Measurements from ENCODE around the gene ZBTB38. TPM values are rescaled to one million over a fixed set of nuclear protein-coding genes. Genes with fewer than 3 reads are reported as not detected.

The ZBTB38 gene
- total and polyA plus RNA-seq, 7 experiments from 2014 or later = 25.0 to 70.5 (median 56.3) TPM

DNA sequence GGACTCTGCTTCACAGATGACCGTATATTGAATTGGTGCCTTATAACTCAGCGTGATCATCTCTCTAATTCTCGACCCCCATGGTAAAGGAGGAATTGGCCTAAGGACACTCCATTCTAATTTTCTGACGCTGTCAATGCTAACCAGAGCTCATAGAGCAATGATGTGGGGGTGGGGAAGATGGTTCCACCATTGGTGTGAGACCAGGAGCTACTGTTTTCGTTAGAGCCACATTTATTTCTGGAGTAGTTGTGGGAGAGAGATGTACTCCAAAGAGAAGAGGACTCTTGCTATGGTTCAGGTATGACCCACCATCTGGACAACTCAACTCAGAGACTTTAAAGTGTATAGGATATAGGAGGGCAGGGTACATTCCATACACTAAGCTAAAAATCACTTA, 16.3 kb downstream of the ZBTB38 start:
- no peak overlapping the region for H3K27ac Mint-ChIP-seq
- intact Hi-C loops (cut with micrococcal nuclease) = no loop called here

DNA sequence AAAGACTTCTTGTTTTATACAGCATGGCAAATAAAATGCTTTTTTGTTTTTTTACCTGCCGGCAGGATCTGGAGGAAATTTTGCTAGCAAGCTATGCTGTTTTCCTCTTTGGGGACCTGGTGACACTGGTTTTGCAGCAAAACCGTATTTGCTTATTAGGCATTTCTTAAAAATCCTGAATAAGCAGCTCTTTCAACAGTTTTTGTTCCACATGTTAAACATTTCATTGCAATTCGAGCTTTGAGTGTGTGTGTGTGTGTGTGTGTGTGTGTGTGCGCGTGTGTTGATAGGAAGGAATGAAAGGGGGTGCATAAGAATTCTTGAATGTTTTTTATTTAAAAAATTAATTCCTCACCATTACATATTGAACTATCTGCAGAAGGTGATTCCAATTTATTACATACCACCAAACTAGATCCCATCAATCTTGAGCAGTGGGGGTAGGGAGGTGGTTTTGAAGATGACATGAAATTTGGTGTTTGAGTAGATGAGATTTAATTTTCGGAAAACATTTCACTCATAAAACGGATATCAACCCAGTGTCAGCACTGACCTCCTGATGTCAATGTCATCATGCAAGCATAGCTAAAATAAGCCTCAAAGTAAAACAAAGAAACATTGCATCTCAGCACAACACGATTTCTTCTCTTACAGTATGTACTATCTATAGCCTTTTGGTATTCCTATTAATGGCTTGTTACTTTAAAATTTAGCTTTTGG, 17.3 kb downstream of the ZBTB38 start:
- Mint-ChIP-seq H3K9me3 (peaks cover 0 to 2% (median 0%) of the 10 kb centered on the region in 11 donors), H3K27ac (no peak overlapping the region), H3K4me1 (peaks cover 0 to 14% (median 3%) of the 10 kb centered on the region in 7 donors), H3K36me3 (peaks cover 0 to 3% (median 0%) of the 10 kb centered on the region in 5 donors), H3K27me3 (peaks cover 0 to 40% (median 0%) of the 10 kb centered on the region in 5 donors), H3K4me3 (peak overlapping the region in 2 of 10 donors; percentile 9 to 43)
- Histone ChIP-seq H3K27me3 (ENCODE audit: control insufficient read depth in 2 of 2, insufficient read depth in 2 of 2, low read length in 2 of 2) (no peaks in the 10 kb centered on the region), H3K9me3 (ENCODE audit: control insufficient read depth in 2 of 3, low read length in 3 of 3) (no peaks in the 10 kb centered on the region), H3K36me3 (ENCODE audit: control insufficient read depth in 2 of 3, insufficient read depth in 3 of 3, low read length in 3 of 3) (no peaks in the 10 kb centered on the region), H3K4me1 (ENCODE audit: control insufficient read depth in 2 of 2, insufficient read depth in 2 of 2, low read length in 2 of 2) (peaks cover 0 to 4% of the 10 kb centered on the region in 2 donors), H3K4me3 (ENCODE audit: low read length) (no peak overlapping the region), H3K27ac (ENCODE audit: low read depth, low read length) (no peak overlapping the region)
- DNase-seq = no peak
- intact Hi-C loops (cut with micrococcal nuclease) = no loop called here
- ATAC-seq = no peak
- POLR2A ChIA-PET = interaction anchor here (0.6 to 1.2 kb wide), 5 partner anchors 16 to 138 kb away, joined by 3 to 4 read pairs (median 3); no protein-coding TSS in a partner anchor
- CTCF ChIA-PET = interaction anchor here (0.8 to 1.7 kb wide), 6 partner anchors 10 to 66 kb away, joined by 3 to 6 read pairs (median 4); no protein-coding TSS in a partner anchor

More for the DNA sequence above, 16.3 kb downstream of the ZBTB38 start:
- ATAC-seq (no peak), DNase-seq (no peak)
- H3K4me1 Mint-ChIP-seq = peaks cover 0 to 15% (median 3%) of the 10 kb centered on the region in 7 donors
- H3K36me3 Mint-ChIP-seq = peaks cover 0 to 3% (median 0%) of the 10 kb centered on the region in 5 donors
- no peaks in the 10 kb centered on the region for H3K27me3 ChIP-seq (ENCODE audit: control insufficient read depth in 2 of 2, insufficient read depth in 2 of 2, low read length in 2 of 2)
- no peak overlapping the region for H3K4me3 ChIP-seq (ENCODE audit: low read length)
- peaks cover 0 to 4% of the 10 kb centered on the region in 2 donors for H3K4me1 ChIP-seq (ENCODE audit: control insufficient read depth in 2 of 2, insufficient read depth in 2 of 2, low read length in 2 of 2)
- no peaks in the 10 kb centered on the region for H3K9me3 Mint-ChIP-seq
- peaks cover 0 to 40% (median 0%) of the 10 kb centered on the region in 5 donors for H3K27me3 Mint-ChIP-seq
- H3K36me3 ChIP-seq (ENCODE audit: control insufficient read depth in 2 of 3, insufficient read depth in 3 of 3, low read length in 3 of 3) = no peaks in the 10 kb centered on the region
- no peak overlapping the region for H3K4me3 Mint-ChIP-seq
- H3K9me3 ChIP-seq (ENCODE audit: control insufficient read depth in 2 of 3, low read length in 3 of 3) = no peaks in the 10 kb centered on the region
- no peak overlapping the region for H3K27ac ChIP-seq (ENCODE audit: low read depth, low read length)
- ChIA-PET POLR2A (no interaction called here), CTCF (interaction anchor here (0.8 to 1.7 kb wide), 4 partner anchors 9 to 68 kb away, joined by 3 to 5 read pairs (median 4); no protein-coding TSS in a partner anchor)

DNA sequence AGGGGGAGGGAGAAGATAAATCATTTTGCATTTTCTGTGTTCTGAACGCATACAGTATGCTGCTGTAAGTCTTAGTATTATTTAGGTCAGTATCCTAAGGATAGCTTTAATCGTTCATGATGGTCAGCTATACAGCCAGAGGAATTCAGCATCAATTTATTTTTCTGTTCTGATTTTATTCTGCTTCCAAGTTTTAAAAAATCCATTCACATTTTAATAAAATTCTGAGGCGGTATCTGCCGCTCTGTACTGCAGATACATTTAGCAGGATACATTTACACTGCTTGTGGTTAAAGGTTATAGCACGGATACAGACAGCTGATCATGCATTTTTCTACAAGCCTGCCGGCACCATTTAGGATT, 17.8 kb downstream of the ZBTB38 start:
- H3K4me1 Mint-ChIP-seq = peaks cover 0 to 13% (median 3%) of the 10 kb centered on the region in 7 donors
- peaks cover 0 to 1% (median 0%) of the 10 kb centered on the region in 5 donors for H3K36me3 Mint-ChIP-seq
- peaks cover 0 to 2% (median 0%) of the 10 kb centered on the region in 11 donors for H3K9me3 Mint-ChIP-seq
- peak overlapping the region in 2 of 10 donors; percentile 9 to 43 for H3K4me3 Mint-ChIP-seq
- ChIA-PET POLR2A (interaction anchor here (0.6 to 1.2 kb wide), 5 partner anchors 15 to 137 kb away, joined by 3 read pairs; no protein-coding TSS in a partner anchor), CTCF (interaction anchor here (0.8 to 1.3 kb wide), 3 partner anchors 26 to 66 kb away, joined by 3 to 6 read pairs (median 4); no protein-coding TSS in a partner anchor)
- Histone ChIP-seq H3K27me3 (ENCODE audit: control insufficient read depth in 2 of 2, insufficient read depth in 2 of 2, low read length in 2 of 2) (no peaks in the 10 kb centered on the region), H3K36me3 (ENCODE audit: control insufficient read depth in 2 of 3, insufficient read depth in 3 of 3, low read length in 3 of 3) (no peaks in the 10 kb centered on the region), H3K9me3 (ENCODE audit: control insufficient read depth in 2 of 3, low read length in 3 of 3) (no peaks in the 10 kb centered on the region), H3K27ac (ENCODE audit: low read depth, low read length) (no peak overlapping the region), H3K4me3 (ENCODE audit: low read length) (no peak overlapping the region), H3K4me1 (ENCODE audit: control insufficient read depth in 2 of 2, insufficient read depth in 2 of 2, low read length in 2 of 2) (peaks cover 0 to 4% of the 10 kb centered on the region in 2 donors)
- H3K27ac Mint-ChIP-seq = no peak overlapping the region
- H3K27me3 Mint-ChIP-seq = peaks cover 0 to 40% (median 0%) of the 10 kb centered on the region in 5 donors
- DNase-seq = no peak
- ATAC-seq = no peak
- intact Hi-C loops (cut with micrococcal nuclease) = no loop called here

DNA sequence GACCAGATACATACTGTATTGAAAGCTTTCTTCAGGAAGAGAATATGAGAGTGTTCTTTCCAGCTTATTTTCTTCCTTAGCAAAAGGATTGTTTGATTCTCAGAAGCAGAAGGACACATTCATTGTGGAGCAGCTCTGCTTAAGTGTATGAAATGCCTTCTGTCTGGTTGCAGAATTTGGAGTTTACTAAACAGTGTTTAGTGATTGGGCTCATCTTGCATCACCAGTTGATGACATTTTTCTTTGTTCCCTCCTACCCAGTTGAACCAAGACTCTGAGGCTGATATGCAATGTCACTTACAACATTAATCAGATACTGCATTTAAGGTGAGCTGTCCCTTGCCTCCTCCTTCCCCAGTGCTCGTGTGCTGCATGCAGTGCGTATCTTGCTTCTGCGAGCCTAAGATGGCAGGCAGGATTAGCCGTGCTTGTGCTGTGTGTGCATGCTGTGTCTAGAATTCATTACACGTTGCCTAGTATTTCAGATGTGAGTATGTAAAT, 18.4 kb downstream of the ZBTB38 start:
- Histone ChIP-seq H3K27ac (ENCODE audit: low read depth, low read length) (no peak overlapping the region), H3K4me1 (ENCODE audit: control insufficient read depth in 2 of 2, insufficient read depth in 2 of 2, low read length in 2 of 2) (peaks cover 0 to 4% of the 10 kb centered on the region in 2 donors), H3K27me3 (ENCODE audit: control insufficient read depth in 2 of 2, insufficient read depth in 2 of 2, low read length in 2 of 2) (no peaks in the 10 kb centered on the region), H3K36me3 (ENCODE audit: control insufficient read depth in 2 of 3, insufficient read depth in 3 of 3, low read length in 3 of 3) (no peaks in the 10 kb centered on the region), H3K9me3 (ENCODE audit: control insufficient read depth in 2 of 3, low read length in 3 of 3) (no peaks in the 10 kb centered on the region), H3K4me3 (ENCODE audit: low read length) (no peak overlapping the region)
- H3K36me3 Mint-ChIP-seq = peaks cover 0 to 1% (median 0%) of the 10 kb centered on the region in 5 donors
- peaks cover 0 to 40% (median 0%) of the 10 kb centered on the region in 5 donors for H3K27me3 Mint-ChIP-seq
- peaks cover 0 to 2% (median 0%) of the 10 kb centered on the region in 11 donors for H3K9me3 Mint-ChIP-seq
- CTCF ChIA-PET = interaction anchor here (0.8 to 1.3 kb wide), 3 partner anchors 26 to 65 kb away, joined by 3 to 6 read pairs (median 4); no protein-coding TSS in a partner anchor
- H3K27ac Mint-ChIP-seq = no peak overlapping the region
- H3K4me1 Mint-ChIP-seq = peaks cover 0 to 13% (median 3%) of the 10 kb centered on the region in 7 donors
- ATAC-seq (peak; percentile 27), DNase-seq (no peak)
- H3K4me3 Mint-ChIP-seq = no peak overlapping the region
- intact Hi-C loops (cut with micrococcal nuclease) = no loop called here
- POLR2A ChIA-PET = interaction anchor here (0.7 to 1.0 kb wide), 3 partner anchors 8 to 41 kb away, joined by 3 to 4 read pairs (median 3); no protein-coding TSS in a partner anchor

DNA sequence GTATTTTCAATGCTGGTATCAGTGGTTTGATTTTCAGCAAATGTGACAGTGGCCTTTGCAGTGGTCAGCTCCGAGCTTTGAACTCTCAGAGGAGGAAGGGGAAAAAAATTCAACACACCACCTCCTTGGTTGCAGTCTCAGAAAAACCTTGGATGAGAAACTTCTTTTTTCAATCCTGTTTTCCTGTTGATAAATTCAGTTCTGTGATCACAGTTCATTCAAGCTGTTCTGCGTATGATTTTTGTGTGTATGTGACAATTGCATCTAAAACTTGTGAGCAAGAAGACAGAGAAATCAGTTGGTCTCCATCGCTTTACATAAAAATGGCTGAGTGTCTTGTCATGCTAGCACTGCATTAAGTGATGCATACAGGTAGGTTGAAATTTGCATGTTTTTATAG, 19.2 kb downstream of the ZBTB38 start:
- peaks cover 0 to 4% of the 10 kb centered on the region in 2 donors for H3K4me1 ChIP-seq (ENCODE audit: control insufficient read depth in 2 of 2, insufficient read depth in 2 of 2, low read length in 2 of 2)
- no peak overlapping the region for H3K27ac ChIP-seq (ENCODE audit: low read depth, low read length)
- H3K9me3 Mint-ChIP-seq = peaks cover 0 to 2% (median 0%) of the 10 kb centered on the region in 11 donors
- ATAC-seq = no peak
- POLR2A ChIA-PET = interaction anchor here (0.6 to 1.7 kb wide), 5 partner anchors 9 to 80 kb away, joined by 4 to 6 read pairs (median 4); no protein-coding TSS in a partner anchor
- H3K4me3 ChIP-seq (ENCODE audit: low read length) = no peak overlapping the region
- CTCF ChIA-PET = interaction anchor here (0.7 to 1.8 kb wide), 2 partner anchors 27 to 536 kb away, joined by 3 read pairs; no protein-coding TSS in a partner anchor
- no peaks in the 10 kb centered on the region for H3K36me3 Mint-ChIP-seq
- H3K4me1 Mint-ChIP-seq = peaks cover 0 to 13% (median 3%) of the 10 kb centered on the region in 7 donors
- no peaks in the 10 kb centered on the region for H3K36me3 ChIP-seq (ENCODE audit: control insufficient read depth in 2 of 3, insufficient read depth in 3 of 3, low read length in 3 of 3)
- H3K4me3 Mint-ChIP-seq = no peak overlapping the region
- no peaks in the 10 kb centered on the region for H3K9me3 ChIP-seq (ENCODE audit: control insufficient read depth in 2 of 3, low read length in 3 of 3)
- peaks cover 0 to 40% (median 0%) of the 10 kb centered on the region in 5 donors for H3K27me3 Mint-ChIP-seq
- DNase-seq = no peak
- no peaks in the 10 kb centered on the region for H3K27me3 ChIP-seq (ENCODE audit: control insufficient read depth in 2 of 2, insufficient read depth in 2 of 2, low read length in 2 of 2)
- no peak overlapping the region for H3K27ac Mint-ChIP-seq
- intact Hi-C loops (cut with micrococcal nuclease) = no loop called here

DNA sequence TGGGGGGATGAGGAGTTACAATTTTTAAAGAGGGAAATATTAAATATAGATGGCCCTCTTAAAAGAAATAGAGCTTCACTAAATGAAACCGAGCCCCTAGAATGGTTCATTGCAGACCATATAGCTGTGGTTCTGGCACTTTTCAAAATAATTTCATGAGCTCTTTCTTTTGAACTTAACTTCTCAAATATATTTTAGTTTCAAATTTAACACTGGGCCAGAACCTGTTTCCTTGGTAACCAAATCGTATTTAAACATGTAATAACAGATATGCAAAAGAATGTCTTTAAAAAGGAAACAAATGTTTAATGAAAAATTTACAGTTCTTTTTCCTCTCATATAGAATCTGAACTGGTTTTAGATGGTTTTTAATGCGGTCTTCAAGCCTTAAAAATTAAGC, 20.1 kb downstream of the ZBTB38 start:
- intact Hi-C loops (cut with micrococcal nuclease) = loop anchor here in 1 of 2 donors (2.0 kb wide), 1 partner anchor 14 kb away; no protein-coding TSS in a partner anchor
- Histone ChIP-seq H3K27me3 (ENCODE audit: control insufficient read depth in 2 of 2, insufficient read depth in 2 of 2, low read length in 2 of 2) (no peaks in the 10 kb centered on the region), H3K4me3 (ENCODE audit: low read length) (peak overlapping the region; percentile 12), H3K27ac (ENCODE audit: low read depth, low read length) (no peak overlapping the region), H3K9me3 (ENCODE audit: control insufficient read depth in 2 of 3, low read length in 3 of 3) (no peaks in the 10 kb centered on the region), H3K36me3 (ENCODE audit: control insufficient read depth in 2 of 3, insufficient read depth in 3 of 3, low read length in 3 of 3) (no peaks in the 10 kb centered on the region), H3K4me1 (ENCODE audit: control insufficient read depth in 2 of 2, insufficient read depth in 2 of 2, low read length in 2 of 2) (peaks cover 0 to 4% of the 10 kb centered on the region in 2 donors)
- Mint-ChIP-seq H3K4me1 (peaks cover 0 to 13% (median 4%) of the 10 kb centered on the region in 7 donors), H3K27ac (peak overlapping the region in 2 of 9 donors; percentile 34 to 72), H3K9me3 (peaks cover 0 to 2% (median 0%) of the 10 kb centered on the region in 11 donors), H3K36me3 (no peaks in the 10 kb centered on the region), H3K27me3 (peaks cover 0 to 40% (median 0%) of the 10 kb centered on the region in 5 donors), H3K4me3 (peak overlapping the region in 5 of 10 donors; percentile 14 to 67 (median 48))
- CTCF ChIA-PET = interaction anchor here (0.7 to 1.8 kb wide), 2 partner anchors 28 to 52 kb away, joined by 3 read pairs; no protein-coding TSS in a partner anchor
- DNase-seq (no peak), ATAC-seq (no peak)
- POLR2A ChIA-PET = interaction anchor here (0.6 to 1.7 kb wide), 7 partner anchors 12 to 157 kb away, joined by 3 to 6 read pairs (median 4); partner anchors contain the start of gene PXYLP1

Data from naive thymus-derived CD4-positive, alpha-beta T cell (primary cell).